Dermis blood vessel endothelial cell (primary cell): ENCODE measurements around the gene CHD9. TPM values are rescaled to one million over a fixed set of nuclear protein-coding genes. Genes with fewer than 3 reads are reported as not detected.
A peak's percentile ranks its signal among the peaks of the same experiment; 100 is the strongest.
"Not testable (repeated sequence)": the region's sequence is repeated elsewhere in the genome, so short reads cannot be mapped to it uniquely, and the experiment has no call there.

Source experiments
- DNase-seq: peaks from one replicate; pipeline ENCODE4 v3.0.0; 2010
- total RNA-seq: library from RNA; depleted of rRNA; stranded (reverse); fragments of >200 nt; gene quantifications from 2 replicates; pipeline ENCODE4 v1.2.3, GENCODE V29; 2014

The CHD9 gene
- total RNA-seq, 1 donor from 2014 or later: 95.0 TPM

DNA sequence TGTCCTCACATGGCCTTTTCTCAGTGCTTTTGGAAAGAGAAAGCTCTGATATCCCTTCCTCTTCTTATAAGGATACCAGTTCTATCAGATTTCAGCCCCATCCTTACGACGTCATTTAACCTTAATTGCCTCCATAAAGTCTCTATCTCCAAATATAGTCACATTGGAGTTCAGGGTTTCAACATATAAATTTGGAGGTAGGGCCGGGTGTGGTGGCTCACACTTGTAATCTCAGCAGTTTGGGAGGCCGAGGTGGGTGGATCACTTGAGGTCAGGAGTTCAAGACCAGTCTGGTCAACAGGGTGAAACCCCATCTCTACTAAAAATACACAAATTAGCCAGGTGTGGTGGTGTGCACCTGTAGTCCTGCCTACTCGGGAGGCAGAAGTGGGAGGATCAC is 7.3 kb upstream of the CHD9 start:
- DNase-seq: not testable (repeated sequence)

DNA sequence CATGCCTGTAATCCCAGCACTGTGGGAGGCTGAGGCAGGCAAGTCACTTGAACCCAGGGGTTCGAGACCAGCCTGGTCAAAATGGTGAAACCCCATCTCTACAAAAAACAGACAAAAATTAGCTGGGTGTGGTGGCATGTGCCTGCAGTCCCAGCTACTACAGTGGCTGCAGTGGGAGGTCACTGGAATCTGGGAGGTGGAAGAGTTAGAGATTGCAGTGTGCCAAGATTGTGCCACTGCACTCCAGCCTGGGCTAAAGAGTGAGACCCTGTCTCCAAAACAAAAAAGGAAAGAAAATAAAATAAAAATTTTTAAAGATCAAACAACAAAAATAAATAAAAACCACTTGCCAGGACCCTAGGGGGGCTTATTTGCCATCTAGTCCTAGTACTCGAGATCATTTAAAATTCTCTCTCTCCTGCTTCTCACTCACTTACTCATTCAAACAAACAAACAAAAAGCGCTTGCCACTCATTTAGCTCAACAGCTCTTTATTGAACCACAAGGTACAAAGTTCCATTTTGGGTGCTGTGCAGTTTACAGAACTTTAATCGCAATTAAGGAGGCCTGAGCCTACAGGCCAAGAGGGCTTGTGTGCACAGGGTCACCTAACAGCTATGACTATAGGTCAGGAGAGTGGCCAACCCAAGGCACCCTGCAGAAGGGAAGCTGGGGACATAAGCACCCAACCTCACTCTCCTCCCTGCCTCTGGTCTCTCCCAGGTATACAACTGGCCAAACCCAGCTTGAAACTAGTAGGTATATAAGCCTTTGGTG is 6.5 kb upstream of the CHD9 start:
- no peak for DNase-seq

DNA sequence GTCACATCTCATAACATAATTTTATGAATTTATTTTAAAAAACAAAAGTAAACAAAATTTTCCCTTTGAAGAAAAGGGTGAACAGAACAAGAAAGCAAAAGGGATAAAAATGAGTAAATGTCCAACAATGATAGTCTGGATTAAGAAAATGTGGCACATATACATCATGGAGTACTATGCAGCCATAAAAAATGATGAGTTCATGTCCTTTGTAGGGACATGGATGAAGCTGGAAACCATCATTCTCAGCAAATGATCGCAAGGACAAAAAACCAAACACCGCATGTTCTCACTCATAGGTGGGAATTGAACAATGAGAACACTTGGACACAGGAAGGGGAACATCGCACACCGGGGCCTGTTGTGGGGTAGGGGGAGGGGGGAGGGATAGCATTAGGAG is 3.5 kb upstream of the CHD9 start:
- not testable (repeated sequence) for DNase-seq

DNA sequence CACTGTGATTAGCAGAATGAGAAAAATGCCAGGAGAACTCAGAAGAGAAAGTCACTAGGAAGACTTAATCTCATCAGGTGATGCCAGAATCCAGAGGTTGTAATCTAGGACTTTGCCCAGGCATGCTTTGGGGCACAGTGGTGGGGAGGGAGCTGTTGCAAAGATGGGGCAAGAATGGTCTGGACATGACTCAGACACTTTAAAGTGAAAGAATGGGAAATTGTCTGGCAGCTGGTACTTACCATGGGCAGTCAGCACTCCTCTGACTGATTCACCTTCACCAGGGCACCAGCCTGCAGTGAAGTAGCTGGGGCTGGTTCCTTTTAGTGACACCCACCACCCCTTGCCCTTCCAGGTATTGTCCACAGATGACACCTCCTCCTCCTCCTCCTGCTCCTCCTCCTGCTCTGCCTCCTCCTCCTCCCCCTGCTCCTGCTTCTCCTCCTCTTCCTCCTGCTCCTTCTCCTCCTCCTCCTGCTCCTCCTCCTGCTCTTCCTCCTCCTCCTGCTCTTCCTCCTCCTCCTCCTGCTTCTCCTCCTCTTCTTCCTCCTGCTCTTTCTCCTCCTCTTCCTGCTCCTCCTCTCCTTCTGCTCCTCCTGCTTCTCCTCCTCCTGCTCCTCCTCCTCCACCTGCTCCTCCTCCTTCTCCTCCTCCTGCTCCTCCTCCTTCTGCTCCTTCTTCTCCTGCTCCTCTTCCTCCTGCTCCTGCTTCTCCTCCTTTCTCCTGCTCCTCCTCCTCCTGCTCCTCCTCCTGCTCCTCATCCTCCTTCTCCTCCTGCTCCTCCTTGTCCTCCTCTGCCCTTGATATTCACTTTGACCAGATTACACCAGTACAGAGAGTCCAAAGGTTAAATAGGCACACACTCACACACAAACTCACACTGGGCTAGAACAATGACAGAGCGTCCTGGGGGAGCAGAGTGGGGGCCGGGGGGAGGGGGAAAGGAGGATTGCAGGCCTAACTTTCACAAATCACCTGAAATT is 2.0 kb upstream of the CHD9 start, which contains the start of gene CHD9NB:
Gene CHD9NB, minus strand, starts transcription at position 379 of the 983 bp plus-strand sequence. CDS start 8,739 bp downstream, outside the sequence.
- DNase-seq: peak; percentile 82

DNA sequence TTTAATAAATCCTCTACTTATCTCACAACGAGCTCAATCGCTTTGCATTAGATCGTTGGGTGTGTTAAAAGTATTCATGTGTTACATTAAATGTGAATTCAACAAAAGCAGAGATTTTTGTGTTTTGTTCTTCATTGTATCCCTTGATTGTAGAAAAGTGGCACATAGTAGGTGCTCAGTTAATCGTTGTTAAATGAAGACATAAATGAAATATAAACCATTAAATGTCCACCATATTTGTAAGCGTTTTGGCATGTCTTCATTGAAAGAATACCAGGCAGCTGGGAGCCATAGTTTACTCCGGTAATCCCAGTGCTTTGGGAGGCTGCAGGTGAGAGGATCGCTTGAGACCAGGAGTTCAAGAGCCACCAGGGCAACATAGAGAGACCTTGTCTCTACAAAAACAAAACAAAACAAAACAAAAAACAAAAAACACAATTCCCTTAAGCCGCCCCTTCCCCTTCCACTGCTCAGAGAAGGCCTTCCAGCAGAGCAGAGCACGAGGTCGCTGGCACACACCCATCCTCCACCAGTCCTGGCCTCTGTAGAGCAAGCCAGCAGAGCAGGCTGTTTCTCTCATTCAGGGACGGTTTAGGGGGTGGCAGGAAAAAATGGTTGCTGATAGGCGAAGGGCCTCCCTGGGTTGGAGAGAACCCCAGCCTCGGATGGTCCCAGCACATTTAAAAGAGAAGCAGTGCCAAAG is 673 bp upstream of the CHD9 start:
- peak; percentile 50 for DNase-seq

DNA sequence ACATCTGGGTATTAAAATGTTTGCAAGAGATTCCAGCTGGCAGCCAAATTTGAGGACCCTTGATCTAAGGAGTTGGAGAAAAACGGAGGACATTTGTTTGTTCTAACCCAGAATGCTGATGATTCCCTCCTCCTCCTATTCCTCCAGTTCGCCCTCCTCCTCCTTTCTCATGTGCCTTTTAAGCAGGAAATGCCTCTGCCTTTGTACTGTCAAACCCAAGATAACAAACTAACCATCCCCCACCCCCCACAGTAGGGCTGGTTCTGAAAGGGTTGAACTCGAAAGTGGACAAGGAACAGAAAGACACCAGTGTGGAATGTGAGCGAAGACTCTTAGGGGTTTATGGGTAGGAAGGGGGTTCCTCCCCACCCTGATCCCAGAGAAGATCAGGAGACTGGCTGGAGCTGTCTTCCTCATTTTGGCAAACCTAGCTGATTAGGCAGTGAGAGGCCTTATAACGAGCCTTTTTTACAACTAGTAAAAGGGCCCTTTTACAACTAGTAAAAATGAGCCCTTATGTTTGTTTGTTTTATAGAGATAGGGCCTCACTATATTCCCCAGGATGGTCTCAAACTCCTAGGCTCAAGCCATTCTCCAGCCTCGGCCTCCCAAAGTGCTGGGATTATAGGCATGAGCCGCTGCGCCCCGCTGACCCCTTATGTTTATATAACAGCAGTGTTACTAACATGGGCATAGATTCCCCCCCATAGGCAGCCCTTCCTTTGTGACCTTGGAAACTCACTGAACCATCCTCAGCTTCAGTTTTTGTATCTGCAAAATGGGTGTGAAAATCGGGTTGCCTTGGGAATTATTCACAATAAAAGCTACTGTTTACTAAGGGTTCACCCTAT is 975 bp downstream of the CHD9 start:
- DNase-seq: peak; percentile 61

DNA sequence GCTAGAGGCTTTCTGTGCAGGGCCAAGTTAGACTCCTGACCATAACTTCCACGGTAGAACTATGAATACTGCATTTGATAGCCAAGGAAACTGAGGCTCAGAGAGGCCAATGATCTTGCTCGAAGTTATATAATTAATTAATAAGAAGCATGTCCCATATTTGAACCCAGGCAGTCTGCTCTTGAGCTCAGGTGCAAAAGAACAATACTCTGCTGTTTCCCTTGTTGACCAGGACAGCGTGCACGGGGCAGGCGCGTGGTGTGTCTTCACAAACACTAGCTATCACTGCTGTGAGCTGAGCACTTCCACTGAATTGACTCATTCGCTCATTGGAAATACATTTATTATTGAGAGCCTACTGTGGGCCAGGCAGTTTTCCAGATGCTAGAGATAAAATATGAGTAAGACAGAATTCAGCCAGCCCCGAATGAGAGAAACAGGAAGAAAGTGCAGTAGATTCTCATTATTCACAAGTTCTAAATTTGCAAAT is 1.6 kb downstream of the CHD9 start:
- DNase-seq: peak; percentile 71

DNA sequence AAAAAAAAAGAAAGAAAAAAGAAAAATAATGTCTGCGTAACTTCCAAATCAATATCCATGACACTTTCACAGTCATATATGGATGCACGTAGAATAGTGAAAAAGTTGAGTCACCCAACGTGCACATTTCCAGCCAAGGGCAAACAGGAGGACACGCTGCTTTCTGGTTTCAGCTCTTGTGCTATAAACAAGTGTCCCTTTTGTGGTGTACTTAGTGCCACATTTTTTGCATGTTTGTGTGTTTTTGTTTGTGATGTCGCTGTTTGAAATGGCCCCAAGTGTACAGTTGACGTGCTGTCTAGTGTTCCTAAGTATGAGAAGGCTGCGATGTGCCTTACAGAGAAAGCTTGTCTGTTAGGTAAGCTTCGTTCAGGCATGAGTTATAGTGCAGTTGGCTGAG is 2.9 kb downstream of the CHD9 start:
- no peak for DNase-seq

DNA sequence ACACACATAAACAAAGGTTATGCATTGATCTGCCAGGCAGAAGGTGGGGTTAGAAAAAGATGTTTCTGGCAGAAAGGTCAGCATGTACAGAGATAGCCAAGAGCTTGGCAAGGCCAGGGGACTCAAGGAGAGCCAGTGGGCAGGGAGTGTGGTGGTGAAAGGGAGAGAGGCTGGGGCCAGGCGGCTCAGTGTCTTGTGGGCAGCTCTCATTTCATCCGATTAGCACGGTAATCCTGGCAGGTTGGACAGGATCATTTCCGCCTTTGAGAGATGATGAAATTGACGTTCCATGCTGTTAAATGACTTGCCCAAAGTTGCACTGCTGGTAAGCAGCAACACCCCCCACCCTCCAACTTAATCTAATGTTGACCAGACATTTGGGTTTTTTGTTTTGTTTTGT is 3.6 kb downstream of the CHD9 start:
- DNase-seq: no peak

DNA sequence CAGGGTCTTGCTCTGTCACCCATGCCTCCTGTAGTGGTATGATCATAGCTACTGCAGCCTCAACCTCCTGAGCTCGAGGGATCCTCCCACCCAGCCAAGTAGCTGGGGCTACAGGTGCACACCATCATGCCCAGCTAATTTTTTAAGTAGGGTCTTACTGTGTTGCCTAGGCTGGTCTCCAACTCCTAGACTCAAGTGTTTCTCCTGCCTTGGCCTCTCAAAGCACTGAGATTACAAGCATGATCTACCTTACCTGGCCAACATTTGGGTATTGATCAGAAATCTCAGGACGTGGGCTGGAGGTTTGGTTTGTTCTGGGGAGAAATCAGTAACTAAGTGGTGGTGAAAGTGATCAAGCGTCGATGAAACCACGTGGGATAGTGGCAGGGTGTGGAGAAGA is 4.1 kb downstream of the CHD9 start:
- DNase-seq: no peak

DNA sequence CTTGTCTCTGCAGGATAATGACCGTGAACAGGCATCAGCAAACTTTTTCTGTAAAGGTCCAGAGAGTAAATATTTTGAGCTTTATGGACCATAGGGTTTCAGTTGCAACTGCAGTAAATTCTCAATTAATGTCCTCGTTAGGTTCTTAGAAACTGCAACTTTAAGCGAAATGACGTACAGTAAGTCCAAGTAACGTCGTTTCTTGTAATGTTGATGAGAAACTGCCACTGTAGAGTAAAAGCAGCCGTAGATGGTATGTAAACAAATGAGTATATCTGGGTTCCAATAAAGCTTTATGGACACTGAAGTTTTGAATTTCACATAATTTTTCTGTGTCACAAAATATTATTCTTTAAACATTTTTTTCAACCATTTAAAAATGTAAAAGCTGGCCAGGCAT is 4.9 kb downstream of the CHD9 start:
- DNase-seq: no peak

DNA sequence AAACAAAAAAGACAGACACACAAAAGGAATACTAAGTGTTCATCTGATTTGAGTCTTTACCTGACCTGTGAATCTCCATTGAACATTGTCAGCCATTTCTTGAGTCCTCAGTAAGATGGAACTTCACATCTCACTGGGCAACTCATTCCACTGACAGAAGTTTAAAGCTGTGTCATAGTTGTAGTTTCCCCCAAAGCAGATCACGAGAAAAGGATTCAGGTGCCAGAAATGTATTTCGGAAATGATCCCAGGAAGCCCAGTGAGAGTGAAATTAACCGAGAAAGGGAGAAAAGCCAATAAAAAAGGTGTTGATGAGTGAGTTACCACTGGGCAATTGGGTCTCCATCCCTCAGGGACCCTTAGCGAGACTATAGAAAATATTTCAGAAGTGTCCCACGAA is 6.5 kb downstream of the CHD9 start:
- DNase-seq: no peak

DNA sequence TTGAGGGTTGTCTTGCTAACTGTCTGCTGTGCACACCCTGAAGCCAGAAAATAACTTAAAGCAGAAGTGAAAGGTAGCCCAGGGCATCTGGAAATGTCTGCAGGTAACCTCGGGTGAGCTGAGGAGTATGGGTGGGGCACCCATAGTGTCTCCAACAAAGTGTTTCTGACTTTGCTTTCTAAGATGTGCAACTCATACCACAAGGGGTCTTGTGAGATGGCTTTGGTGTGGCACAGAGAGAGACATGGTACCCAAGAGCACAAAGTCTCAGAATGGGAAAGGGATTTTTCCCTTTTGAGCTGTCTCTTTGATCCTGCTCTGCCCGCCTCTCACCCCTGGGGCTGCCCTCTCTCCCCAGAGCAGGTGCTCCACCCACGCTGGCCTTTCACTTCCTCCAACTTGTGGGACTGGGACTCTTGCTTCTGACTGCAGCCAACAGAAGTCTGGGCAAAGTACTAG is 6.9 kb downstream of the CHD9 start:
- peak; percentile 21 for DNase-seq

DNA sequence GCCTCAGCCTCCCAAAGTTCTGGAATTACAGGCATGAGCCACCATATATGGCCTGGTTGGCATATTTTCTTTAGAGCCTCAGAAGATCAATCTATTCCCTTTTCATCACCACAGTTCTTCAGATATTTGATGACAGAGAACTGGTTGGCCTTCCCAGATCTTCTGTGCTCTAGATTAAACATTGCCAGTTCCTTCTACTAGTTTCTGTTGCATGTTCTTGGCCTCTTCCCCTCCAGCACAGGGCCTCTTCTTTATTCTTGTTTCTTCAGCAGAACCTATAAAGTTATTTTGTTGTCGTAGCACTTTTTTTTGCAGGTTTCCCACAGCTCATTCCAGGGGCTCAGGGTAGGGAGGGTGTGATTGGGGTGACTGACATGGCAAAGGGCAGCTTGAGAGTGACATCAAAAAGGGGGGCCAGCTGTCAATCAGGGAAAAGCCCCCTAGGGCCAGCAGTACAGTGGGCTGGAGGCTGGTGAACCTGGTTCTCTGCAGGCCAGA is 9.3 kb downstream of the CHD9 start:
- DNase-seq: no peak

DNA sequence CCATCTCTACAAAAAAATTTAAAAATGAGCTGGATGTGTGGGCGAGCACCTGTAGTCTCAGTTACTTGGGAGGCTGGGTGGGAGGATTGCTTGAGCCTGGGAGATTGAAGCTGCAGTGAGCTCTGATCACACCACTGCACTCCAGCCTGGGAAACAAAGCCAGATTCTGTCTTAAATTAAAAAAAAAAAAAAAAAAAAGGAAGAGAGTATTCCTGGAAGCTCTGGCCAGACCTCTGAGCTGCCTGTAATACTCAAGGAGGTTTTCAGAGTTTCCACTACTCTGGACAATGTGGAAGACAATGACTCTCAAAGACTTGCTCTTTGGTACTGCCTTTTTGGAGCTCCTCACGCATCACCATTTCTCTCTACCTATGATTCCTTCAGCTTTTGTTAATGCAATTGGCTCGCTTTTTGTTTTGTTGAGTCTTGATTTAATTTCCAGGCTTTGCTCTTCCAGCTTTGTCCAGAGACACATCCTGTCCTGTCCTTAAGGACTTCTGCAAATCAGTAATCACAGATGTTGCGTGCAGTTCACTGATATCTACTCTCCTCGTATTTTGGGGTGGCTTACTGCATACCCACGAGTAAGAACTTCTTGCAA is 10.8 kb downstream of the CHD9 start:
- DNase-seq: peak; percentile 25

DNA sequence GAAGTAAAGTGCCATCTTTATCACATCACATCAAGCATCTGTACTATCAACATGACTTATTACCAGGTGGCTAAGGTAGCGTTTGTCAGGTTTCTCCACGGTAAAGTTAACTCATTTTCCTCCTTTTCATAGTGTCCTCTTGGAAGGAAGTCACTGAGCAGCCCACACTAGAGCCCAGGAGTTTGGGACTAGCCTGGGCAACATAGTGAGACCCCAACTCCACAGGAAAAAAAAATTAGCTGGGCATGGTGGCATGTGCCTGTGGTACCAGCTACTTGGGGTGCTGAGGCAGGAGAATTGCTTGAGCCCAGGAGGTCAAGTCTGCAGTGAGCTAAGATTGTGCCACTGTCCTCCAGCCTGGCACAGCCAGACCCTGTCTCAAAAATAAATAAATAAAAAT is 12.9 kb downstream of the CHD9 start:
- DNase-seq: no peak

DNA sequence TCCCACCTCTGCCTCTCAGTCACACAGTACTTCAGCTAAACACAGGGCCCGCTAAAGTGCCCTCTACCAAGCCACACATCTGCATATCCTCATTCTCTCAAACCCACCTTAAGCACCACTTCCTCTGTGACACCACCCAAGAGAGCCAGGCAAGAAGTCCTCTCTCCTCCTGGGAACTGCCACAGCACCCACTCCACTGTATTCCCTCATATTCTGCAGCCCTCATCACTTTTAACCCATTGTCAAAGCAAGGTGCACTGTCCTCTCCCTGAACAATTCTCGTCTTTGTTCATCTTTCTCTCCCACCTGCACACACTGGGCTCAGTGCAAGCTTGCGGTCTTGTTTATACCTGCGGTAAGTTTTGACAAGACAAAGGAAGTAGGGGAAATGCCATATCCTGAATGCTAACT is 13.6 kb downstream of the CHD9 start:
- DNase-seq: no peak

DNA sequence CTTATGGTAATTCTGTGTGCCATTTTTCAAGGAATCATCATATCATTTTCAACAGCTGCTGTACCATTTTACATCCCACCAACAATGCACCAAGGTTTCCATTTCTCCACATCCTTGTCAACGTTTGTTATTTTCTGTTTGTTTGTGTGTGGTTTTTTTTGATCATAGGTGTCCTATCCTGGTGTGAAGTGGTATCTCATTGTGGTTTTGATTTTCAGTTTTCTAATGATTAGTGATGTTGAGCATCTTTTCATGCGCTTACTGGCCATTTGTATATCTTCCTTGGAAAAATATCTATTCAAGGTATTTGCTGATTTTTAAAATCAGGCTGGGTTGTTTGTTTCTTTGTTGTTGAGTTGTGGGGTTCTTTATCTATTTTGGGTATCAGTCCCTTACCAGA is 15.0 kb downstream of the CHD9 start:
- no peak for DNase-seq

DNA sequence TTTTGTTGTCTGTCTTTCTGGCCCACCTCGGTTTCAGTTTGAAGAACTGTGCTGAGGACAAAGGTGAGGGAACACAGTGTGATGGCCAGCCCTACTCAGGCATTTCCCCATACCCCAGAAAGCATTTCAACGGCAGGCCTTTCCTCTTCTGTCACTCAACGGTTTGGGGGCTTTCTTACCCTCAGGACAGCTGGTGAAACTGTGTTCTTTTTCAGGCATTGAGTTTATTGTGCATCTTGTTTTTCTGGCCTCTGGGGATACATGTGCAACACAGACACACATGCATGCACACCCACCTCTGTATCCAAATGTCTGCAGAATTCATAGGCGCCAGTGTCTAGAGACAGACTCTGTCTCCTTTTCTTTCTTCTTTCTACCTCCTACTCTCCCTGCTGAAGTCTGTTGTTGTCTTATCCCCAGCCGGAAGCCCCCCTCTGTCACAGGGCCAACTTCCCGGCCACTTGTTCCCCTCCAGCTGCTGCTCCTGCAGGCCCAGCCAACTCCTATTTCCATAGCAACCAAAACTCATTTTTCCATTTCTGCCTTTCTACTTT is 17.0 kb downstream of the CHD9 start:
- peak; percentile 78 for DNase-seq

DNA sequence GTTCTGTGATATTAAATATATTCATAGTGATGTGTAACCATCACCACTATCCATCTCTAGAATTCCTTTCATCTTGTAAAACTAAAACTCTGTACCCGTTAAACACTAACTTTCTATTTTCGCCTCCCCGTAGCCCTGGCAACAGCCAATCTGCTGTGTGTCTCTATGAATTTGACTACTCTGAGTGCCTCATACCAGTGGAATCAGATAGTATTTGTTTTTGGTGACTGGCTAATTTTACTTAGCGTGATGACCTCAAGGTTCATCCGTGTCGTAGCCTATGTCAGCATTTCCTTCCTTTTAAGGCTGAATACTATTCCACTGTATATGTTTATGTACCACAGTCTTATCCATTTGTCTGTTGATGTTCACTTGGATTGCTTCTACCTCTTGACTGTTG is 18.2 kb downstream of the CHD9 start:
- no peak for DNase-seq

DNA sequence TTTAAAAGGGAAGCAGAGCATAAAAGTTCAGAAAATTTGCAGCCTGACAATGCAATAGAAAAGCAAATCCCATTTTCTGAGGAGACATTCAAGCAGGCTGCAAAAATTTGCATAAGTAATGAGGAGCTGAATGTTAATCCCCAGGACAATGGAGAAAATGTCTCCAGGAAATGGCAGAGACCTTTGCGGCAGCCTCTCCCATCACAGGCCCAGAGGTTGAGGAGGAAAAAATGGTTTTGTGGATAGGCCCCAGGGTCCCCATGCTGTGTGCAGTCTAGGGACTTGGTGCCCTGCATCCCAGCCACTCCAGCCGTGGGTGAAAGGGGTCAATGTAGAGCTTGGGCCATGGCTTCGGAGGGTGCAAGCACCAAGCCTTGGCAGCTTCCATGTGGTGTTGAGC is 19.5 kb downstream of the CHD9 start:
- DNase-seq: not testable (repeated sequence)
